AG08396 (cell line): ENCODE measurements around the gene CCDC34.
"Not testable (repeated sequence)": the region's sequence is repeated elsewhere in the genome, so short reads cannot be mapped to it uniquely, and the experiment has no call there.

Experiments used
- DNase-seq: peaks from one replicate; pipeline ENCODE4 v3.0.0; 2012; ENCODE audit warnings: low spot score, mixed read lengths

Gene CCDC34

DNA sequence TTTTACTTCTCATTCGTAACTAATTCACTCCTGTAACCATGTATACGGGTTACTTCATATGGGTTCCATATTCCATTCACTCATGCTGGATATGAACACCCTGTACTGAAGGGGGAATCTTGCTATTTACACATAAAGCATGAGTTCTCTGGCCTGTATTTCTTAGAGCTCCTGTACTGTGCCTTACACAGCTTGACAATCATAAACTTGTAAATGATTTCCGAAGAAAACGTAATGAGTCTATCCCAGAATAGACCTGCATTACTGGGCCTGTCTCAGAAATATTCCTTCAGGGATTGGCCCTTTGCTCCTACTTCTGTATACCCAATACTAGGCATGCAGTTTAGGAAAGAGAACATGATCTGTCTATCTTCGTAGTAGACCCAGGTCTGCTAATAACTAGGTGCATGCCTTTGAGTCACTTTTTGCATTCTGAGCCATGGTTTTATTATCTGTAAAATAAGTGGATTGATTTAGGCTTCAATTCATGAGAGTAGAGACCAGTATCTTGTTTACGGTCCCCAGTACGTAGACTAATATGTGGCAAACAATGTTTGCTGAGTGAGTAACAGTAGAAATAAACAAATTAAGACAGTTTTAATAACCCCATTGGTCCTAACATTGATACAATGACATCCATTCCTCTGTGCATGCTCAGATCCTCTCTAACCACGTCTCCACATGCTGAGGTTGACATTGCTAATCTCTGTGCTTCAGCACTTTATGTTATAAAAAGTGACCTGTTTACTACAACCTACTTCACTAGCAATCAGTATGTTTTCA lies 1.2 kb downstream of the CCDC34 start:
- no peak for DNase-seq

DNA sequence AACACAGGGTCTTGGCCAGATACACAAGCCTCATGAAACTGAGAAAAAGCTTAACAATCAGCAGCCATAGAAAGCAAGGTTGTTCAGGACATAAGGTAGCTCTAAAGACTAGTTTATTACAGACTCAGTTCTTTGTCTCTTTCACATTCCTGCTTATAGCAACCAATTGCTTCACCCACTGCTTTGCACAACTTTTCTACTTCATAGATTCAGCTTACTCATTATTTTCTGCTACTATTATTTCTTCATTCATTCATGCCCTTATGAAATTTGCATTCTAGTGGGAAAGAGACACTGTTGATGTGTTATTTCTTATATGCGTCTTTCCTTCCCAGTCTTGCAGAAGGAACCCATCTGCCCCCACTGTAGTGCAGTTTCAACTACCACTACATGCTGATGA lies 4.7 kb downstream of the CCDC34 start:
- no peak for DNase-seq

DNA sequence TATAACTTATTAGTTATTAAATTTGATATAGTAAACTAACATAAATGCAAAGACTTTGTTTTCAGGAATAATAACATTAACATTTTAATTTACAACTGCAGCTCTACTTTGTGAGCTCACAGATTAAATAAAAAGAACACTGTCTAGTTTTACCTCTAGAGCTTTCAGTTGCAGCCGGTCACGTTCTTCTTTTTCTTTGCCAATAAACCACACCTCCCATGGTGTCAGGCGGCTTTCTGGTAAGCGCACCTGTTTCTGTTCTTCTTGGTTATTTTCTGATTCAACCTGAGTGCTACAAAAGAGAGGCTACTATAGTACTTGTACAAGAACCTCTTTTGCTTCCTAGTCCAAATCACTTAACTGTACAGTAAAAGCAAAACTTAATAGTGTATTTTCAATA lies 5.8 kb downstream of the CCDC34 start:
- no peak for DNase-seq

DNA sequence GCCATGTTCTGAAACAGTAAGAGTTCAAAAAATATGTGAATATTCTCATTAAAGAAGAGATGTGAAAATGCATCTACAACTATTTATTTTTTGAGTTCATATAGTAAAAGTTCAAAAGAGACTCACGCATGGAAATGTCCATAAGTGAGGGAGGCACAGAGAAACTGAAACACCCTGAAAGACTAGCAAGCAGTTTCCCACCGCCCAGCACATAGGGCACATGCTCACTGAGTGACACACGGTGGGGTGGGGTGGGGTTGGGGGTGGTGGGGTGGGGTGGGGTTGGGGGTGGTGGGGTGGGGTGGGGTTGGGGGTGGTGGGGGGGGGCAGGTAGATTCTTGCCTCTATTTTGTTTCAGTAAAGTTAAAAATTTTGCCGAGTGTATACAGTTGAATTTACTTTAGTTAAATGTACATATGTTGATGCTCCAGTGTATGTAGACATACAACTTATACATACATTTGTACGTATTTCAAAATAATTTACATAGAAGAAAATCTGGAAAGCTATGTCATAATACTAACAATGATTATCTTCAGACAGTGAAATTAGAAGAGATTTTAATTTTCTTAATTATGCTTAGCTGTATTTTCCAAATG lies 6.3 kb downstream of the CCDC34 start:
- no peak for DNase-seq

DNA sequence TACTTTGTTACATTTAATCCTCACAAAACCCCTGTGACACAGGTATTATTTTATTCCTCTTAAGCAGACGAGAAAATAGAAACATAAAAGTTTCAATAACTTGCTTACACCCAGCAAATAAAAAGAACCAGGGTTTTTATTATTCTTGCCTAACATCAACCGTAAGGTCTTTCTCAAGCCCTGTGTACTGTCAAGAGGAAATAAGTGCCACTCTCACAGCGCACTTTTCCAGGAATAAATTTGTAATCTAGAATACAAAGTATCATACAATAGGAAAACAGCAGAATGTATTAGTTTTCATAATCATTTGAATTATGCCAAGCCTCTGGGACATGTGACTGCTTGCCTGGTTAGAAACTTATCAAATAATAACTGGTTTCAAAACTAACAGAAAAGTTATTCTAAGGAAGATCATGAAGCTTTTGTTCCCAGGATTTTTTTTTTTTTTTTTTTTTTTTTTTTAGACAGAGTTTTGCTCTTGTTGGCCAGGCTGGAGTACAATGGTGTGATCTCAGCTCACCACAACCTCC lies 7.4 kb downstream of the CCDC34 start:
- DNase-seq = no peak

DNA sequence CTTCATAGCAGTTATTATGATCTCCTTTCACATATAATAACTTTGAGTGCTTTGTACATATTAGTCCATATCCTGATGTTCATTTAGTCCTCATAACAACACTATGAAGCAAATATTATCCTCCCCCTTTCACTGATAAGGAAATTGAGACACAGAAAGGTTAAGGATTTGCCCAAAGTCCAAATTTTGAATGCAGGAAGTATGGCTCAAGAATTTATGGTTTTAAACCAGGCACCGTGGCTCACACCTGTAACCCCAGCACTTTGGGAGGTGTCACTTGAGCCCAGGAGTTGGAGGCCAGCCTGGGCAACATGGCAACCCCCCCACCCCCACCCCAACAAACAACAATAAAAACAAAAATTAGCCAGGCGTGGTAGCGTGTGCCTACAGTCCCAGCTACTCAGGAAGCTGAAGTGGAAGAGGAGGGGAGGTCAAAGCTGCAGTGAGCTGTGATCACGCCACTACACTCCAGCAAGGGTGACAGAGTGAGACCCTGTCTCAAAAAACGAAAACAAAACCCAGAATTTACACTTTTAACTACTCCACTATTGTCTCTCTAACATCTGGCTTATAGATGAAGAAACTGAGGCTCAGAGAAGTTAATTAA lies 8.6 kb downstream of the CCDC34 start:
- no peak for DNase-seq

DNA sequence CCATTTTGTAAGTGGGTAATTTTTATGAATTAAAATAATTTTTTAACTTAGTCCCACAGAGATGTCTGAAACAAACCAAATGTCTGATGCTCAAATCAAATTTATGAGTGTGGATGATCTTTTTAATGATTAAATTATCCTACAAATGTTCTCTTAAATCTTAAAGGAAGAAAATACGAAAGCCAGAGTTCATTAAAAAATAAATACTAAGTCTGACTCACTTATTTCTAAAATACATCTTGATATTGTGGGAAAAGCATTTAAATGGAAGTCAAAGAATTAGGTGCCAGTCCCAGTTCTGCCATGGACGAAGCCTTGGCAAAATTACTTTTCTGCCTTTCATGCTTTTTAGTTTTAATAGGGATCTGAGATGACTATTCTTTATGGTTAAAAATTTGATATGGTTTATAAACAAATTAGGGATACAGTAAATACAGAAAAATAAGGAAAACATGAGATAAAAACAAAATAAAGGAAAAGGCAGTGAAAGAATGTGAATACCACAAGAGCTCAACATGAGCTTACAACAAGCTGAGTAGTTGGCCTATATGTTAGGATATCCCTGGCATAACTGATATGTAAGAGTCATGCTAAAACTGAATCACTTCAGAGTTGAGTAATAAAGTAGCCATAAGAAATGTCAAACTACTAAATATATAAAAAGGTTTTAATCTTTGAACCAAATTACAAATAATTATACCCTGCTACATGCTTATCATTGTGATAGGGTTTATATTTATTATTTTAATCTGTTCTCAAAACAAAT lies 9.2 kb downstream of the CCDC34 start:
- peak; percentile 62 for DNase-seq

DNA sequence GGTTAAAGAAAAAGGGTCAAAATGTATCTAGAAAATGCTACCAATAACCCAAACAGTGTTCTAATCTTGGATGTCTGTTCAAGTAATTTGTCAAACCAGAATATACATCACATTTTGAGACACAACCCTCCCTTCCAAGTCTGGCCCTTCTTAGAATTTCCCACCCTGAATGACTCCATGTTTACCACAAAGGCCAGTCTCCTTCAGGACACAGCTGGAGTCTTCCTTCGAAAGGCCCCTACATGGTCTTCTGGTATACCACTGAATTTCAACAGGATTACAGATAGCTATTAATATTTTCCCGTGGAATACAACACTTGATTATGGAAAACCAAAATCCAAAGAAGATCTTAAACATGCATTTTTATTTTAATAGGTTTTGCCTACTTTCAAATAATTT lies 10.2 kb downstream of the CCDC34 start:
- DNase-seq = no peak

DNA sequence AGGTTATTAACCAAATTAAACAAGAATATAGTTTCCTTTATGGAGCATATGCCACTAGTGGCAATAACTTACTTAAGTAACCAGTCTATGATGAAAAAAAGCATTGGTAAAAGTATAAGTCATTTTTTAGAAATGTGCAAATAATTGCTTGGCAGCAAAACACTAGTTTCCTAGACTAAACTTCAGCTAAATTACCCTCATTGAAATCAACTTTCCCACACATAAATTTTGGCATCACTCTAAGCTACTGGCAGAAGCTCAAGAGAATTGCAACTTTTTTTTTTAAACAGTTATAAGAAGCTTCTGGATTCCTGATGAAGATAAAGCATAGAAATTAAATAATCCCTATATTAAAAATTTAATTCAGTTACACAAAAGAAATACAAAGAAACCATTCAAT lies 12.5 kb downstream of the CCDC34 start:
- DNase-seq = no peak

DNA sequence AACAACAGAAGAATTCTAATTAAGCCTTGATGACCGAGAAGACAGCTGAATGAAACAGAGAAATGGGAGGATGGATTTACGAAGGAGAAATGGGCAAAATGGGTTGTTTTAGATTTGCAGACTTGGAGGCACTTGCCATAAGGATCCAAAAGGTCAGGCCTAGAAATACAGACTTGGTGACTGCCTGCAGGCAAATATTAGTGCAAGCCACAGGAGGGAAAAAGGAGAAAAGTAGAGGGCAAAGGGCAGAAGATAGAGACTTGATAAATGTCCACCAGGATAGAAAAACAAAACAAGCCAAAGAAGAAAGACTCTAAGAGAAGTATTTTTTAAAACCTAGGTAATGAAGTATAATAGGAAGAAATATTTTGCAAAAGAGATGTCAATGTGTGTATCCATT lies 13.1 kb downstream of the CCDC34 start:
- no peak for DNase-seq

DNA sequence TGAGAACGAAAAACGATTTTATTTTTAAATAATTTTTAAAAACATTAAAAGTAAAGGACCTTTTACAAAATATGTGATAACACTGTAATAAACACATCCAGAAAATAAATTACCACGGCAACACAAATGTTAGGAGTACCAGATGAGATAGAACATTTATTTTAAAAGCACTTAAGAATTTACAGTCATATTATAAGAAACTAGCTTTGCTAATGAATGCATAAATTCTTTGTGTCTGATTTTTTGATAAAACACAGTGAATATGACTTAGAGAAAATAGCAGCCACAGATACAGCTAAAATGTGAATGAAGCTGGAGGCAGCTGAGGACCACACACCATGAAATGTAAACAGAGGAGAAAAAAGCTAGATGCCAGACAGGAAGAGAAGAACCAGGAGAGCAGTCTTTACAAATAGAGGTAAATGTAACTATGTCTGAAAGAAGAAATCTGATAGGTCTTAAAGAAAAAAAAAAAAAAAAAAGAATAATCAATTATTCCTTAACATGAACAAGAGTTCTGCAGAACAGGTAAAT lies 14.6 kb downstream of the CCDC34 start:
- DNase-seq = no peak

DNA sequence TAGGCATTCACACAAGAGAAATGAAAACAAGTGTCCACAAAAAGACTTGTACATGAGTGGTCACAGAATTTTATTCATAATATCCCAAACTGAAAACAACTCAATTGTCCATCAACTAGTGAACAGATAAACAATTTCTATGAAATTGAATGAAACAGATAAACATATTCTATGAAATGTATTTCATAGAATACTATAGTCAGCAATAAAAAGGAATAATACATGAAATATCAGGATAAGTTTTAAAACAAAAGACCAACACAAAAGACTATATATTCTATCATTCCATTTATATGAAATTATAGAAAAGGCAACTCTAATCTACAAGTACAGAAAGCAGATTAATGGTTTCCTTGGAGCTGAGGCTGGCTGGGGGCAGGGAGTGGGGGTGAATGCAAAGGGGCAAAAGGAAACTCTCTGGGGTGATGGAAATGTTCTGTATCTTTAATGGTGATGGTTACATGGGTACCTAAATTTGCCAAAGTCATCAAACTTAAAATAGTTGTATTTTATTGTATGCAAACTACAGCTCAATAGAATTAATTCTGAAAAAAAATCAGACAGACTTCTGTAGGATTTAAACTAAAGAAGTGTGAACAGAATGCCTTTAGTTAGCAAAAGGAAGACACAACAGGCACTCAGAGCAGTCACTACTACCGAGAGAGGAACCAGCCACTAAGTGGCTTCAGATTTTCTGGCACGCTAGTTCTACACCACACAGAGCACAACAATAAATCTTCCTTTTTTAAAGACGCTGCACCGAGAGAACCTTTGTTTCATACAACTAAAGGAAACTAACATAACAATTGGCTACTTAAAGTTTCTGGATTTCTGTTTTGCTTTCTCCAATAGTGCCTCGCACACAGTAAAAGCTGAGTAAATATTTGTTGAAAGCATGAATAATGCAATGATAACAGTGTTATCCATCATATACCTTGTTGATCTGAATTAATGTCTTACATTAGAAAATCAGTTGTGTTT lies 15.4 kb downstream of the CCDC34 start:
- DNase-seq = no peak

DNA sequence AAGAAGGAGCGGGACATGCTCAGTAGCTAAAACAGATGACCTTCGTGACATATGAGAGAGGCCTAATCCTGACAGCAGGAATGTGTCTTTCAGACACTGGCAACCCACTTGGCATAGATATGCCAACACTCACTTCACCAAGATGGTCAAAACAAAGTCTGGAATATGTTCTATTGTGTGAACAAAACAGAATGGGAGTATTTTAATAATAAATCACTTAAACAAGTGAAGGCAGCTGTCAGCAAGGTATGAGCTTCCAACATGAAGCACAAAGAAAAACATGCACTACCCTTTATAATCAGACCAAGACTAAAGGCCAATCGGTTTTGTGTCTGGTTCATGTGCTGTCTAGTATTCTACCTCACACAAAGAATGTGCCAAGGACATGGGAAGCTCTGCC lies 23.1 kb downstream of the CCDC34 start:
- no peak for DNase-seq

DNA sequence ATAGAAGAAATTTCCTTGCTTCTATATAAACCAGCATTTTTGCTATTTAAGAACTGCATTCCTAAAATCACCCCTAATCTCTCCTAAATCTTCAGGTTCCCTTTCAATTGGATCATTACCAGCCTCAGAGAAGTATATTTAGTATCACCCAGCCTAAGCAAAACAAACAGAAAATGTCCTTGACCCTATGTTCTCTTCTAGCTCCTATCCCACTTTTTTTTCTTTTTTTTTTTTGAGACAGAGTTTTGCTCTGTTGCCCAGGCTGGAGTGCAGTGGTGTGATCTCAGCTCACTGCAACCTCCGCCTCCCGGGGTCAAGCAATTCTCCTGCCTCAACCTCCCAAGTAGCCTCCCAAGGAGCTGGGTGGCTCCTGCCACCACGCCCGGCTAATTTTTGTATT lies 28.3 kb downstream of the CCDC34 start:
- DNase-seq = not testable (repeated sequence)

DNA sequence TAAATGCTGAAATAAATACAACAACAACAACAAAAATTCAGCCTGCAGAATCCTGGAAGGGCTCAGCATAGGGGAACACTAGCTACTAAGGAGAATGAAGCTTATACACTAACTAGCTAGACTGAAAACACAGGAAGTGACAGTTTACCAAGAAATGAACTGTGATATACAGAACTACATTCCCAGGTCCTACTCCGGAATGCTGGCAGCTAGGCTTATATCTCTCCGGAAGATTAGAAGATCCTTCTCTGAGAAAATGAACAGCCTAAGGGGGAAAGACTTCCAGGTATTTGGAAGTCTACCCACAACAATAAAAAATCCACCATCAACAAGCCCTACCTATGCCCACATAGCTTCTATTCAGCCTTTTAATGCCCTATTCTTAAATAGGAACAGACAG lies 31.0 kb downstream of the CCDC34 start:
- no peak for DNase-seq

DNA sequence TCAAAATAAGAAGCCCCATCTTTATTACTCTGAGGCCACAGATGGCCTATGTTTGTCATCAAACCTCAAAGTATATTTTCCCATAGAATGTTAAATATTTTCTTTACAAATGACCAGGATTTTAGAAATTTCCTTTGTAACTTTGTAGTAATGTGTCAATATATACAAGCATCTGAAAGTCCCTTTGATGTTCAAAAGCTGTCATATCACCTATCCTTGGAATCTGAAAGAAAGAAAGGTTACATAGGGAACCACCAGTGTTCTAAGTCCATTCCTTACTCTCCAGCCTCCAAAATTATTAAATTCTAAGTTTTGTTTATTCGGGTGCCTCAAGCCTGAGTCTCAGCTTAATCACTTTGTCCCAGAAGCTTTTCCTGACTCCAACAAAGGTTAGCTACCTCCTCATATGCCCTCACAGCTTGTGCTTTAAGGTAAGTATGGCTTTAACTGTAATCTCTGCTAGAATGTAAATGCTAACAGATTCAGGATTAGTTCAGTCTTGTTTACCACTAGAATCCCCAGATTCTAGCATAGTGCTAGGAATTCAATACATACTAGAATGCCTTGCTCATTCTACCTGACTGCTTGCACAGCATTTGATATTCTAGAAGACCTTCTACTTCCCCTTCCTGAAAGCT lies 32.3 kb downstream of the CCDC34 start:
- DNase-seq = no peak

DNA sequence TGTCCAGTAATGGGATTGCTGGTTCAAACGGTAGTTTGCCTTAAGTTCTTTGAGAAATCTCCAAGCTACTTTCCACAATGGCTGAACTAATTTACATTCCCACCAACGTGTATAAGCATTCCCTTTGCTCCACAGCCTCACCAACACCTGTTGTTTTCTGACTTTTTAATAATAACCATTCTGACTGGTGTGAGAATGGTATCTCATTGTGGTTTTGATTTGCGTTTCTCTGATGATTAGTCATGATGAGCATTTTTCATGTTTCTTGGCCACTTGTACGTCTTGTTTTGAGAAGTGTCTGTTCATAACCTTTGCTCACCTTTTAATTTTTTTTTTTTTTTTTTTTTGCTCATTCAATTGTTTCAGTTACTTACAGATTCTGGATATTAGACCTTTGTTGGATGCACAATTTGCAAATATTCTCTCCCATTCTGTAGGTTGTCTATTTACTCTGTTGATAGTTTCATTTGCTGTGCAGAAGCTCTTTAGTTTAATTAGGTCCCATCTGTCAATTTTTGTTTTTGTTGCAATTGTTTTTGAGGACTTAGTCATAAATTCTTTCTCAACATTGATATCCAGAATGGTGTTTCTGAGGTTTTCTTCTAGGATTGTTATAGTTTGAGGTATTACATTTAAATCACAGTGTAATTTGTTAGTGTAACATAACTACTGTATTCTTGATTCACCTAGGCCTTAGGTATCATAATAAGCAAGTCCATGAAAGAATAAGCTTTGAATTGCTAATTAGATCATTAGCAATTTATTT lies 33.0 kb downstream of the CCDC34 start:
- no peak for DNase-seq

DNA sequence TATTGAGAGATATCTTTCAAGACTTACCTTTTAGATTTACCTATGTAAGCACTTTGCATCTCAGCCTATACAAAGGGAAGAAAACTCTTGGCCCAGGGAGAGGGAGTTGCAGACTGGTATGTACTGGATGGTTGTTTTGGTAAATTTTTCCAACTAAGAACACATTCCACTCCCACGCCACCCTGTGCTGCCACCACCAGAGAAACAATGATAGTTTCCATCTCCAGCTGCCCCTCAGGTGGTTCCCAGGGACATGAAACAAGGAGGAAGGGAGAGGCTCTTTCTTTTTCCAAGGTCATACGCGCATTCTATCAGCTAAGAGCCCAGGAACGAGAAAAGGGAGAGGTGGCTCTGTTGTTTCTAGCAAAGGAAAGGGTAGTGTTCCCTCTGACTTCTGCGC lies 34.4 kb downstream of the CCDC34 start:
- no peak for DNase-seq

DNA sequence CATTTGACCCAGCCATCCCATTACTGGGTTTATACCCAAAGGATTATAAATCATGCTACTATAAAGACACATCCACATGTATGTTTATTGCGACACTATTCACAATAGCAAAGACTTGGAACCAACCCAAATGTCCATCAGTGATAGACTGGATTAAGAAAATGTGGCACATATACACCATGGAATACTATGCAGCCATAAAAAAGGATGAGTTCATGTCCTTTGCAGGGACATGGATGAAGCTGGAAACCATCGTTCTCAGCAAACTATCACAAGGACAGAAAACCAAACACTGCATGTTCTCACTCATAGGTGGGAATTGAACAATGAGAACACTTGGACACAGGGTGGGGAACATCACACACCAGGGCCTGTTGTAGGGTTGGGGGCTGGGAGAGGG lies 36.0 kb downstream of the CCDC34 start:
- not testable (repeated sequence) for DNase-seq

DNA sequence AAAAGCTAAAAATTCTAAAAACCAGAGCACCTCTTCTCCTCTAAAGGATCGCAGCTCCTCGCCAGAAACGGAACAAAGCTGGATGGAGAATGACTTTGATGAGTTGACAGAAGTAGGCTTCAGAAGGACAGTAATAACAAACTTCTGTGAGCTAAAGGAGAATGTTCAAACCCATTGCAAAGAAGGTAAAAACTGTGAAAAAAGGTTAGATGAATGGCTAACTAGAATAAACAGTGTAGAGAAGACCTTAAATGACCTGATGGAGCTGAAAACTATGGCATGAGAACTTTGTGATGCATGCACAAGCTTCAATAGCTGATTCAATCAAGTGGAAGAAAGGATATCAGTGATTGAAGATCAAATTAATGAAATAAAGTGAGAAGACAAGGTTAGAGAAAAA lies 40.8 kb downstream of the CCDC34 start:
- not testable (repeated sequence) for DNase-seq
